ENCODE data around the gene ANO6.
"Not testable (repeated sequence)": the region's sequence is repeated elsewhere in the genome, so short reads cannot be mapped to it uniquely, and the experiment has no call there.

Gene ANO6

DNA sequence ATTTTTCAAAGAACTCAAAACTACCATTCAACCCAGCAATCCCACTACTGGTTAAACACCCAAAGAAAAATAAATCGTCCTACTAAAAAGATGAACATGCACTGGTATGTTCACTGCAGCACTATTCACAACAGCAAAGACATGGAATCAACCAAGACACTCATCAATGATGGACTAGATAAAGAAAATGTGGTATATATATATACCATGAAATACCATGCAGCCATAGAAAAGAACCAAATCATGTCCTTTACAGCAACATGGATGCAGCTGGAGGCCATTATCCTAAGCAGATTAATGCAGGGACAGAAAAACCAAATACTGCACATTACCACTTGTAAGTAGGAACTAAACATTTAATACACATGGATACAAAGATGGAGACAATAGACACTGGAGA lies 3.8 kb upstream of the ANO6 start:
- no peak for DNase-seq

- DNase-seq, result no peak
These were observed 2.8 kb upstream of the ANO6 start for GRCh38 chr12:45213107-45213506.

- DNase-seq, result no peak
These were observed 1.8 kb upstream of the ANO6 start for GRCh38 chr12:45214071-45214470.

DNA sequence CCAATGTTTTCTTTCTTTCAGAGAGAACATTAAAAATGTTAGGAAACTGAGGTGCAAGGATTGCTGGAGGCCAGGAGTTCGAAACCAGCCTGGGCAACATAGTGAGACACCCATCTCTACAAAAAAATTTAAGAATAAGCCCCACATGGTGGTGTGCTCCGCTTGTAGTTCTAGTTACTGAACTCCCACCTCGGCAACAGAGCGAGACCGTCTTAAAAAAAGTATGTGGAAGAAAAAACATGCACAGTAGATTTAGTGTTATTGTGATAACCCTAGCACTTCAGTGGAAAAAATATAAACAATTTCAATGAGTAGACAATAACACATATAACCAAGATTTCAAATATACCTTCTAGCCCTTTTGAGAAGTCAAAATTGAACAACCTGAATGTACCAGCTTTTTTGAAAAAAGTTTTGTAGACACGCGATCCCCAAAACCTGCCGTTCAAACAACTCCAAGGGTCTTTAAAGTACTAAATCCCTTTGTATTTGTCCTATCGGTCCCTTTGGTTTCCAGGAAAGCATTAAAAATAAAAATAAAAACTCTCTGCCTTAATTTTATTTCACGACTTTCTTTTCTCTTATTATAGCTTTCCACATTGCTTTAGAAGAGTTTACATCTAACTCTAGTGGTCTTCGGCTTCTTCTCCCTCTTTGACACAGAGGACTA lies 1.0 kb upstream of the ANO6 start:
- no peak for DNase-seq

DNA sequence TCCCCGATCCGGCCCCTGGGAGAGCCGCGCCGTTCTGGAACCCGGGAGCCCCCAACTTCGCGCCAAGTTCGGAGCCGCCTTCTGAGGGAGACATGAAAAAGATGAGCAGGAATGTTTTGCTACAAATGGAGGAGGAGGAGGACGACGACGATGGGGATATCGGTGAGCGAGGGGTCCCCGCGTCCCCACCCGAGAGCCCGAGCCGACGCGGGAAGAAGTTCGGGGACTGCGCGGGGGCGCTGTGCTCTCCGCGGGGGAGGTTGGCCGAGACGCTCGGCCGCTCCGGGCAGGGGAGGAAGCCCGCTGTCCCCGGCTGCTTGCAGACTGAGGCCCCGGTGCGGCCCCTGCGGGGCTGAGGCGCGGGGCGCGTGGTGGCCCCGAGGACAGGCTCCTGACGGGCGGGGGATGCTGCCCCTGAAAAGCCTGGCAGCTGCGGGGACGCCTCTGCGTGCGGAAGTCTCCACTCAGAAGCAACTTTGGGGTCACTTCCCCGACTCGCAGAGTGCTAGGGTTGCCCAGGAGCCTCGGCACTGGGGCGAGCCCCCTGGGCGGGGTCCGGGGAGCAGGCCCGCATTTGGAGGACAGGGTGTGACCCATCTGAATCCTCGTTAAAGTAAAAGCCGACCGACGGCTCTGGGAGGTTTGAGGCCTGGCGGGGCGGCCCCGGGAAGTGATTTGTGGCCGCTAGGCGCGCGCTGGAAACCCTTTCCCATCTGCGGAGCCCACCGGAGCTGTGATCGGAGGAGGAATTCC lies 511 bp downstream of the ANO6 start:
- DNase-seq, result peak; percentile 27 to 35

GRCh38 chr12:45216983-45217485 lies 1.1 kb downstream of the ANO6 start:
- DNase-seq, result no peak

DNA sequence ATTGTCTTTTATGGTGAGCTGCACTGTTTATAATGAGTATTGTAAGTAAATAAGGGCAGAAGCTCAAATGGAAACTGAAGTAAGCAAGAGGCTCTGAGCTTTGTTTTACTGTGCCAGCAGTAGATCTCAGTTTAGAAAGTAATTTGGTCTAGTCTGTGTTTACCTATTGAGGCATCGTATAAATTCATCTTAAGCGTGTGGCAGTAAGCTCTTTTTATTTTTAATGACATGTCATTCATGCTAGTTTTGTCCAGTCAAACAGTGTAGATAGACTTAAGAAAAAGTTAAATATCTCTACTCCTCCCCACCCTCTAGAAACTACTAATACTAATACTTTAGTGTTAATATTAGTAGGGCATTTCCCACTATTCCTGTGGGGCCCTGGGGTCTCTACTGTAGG lies 2.0 kb downstream of the ANO6 start:
- DNase-seq, result no peak

DNA sequence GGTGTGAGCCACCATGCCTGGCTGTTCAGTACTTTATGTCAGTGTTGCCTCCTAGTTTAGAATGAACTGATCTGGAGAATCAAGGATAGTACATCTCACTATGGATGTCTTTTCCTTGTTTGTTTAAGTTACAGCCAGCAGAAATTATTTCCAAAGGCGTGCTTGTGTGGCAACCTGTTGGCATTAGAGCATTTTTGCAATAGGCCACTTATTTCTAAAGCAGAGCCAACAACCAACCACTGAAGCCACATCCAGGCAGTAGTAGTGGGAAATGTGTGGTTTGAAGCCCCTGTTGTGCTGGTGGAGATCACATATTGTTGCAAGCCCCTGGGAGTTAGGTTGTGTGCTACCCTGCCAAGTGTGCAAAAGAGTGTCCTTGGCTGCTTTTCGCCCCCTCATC lies 3.7 kb downstream of the ANO6 start:
- no peak for DNase-seq

- no peak for DNase-seq
These were observed 4.6 kb downstream of the ANO6 start for GRCh38 chr12:45220363-45220931.

DNA sequence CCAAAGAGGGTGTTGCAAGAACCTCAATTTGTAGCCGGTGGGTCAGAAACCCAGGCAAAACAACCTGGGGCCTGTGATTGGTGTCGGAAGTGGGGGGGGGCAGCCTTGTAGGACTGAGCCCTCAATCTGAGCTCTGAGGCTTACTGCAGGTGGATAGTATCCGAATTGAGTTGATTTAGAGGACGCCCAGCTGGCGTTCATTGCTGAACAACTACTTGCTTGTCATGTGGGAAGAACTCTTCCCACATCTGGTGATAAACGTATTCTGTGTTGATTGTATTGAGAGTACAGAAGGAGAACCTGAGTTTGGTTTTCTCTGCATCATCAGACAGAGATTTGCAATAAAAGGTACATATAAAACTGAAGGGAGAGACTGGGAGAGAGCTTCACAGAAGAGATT lies 5.1 kb downstream of the ANO6 start:
- DNase-seq, result no peak

DNA sequence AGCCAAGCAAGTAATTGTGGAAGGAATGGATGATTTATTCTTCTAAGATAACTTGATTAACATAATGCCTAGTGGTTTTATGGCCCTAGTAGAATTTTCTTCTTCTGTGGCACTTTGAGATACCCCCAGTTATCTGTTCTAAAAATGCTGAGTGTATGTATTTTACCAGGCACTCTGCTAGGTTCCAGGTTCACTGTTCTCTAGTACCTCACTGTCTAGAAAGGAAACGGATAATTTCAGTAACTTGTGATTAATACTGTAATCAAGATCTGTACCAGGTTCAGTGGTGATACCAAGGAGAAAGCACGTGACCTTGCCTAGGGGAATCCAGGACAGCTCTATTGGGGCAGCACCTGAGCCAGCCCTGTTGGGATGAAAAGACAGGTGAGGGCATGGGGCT lies 8.0 kb downstream of the ANO6 start:
- no peak for DNase-seq

DNA sequence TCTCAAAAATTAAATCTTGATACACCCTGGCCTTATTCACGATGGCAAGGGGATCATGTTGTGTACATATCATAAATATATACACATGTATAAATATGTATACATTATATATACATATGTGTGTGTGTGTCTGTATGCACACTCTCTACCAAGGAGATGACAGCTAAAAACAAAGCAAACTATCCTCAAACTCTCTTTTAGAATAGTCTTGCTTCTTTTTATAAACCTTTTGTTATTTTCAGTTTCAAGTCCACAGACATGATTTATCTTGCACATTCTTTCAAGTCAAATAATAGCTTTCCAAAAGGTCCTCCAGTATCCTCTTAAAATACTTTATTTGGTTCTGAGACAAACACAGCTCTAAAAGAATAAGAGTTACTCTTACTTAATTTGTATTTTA lies 8.4 kb downstream of the ANO6 start:
- no peak for DNase-seq

DNA sequence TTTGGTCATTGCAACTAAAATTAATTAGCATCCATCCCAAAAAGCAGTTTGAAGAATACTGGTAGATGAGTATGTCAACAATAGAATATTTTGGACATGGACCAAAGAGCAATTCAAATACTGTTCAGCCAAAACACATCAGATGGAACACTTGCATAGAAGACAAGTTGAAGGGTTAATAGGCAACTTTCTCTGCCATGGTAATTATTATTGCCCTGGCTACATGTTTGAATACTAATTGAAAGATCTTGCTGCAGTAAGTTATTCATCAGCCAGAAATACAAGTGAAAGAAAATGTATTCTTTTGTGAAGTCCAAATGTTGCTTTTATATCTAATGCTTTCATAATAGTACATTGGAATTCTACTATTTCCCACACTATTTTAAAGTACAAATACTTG lies 10.1 kb downstream of the ANO6 start:
- no peak for DNase-seq

GRCh38 chr12:45227316-45228067 lies 11.6 kb downstream of the ANO6 start:
- no peak for DNase-seq

- no peak for DNase-seq
These were observed 15.7 kb downstream of the ANO6 start for GRCh38 chr12:45231515-45232145.

- no peak for DNase-seq
These were observed 16.4 kb downstream of the ANO6 start for GRCh38 chr12:45232146-45232755.

DNA sequence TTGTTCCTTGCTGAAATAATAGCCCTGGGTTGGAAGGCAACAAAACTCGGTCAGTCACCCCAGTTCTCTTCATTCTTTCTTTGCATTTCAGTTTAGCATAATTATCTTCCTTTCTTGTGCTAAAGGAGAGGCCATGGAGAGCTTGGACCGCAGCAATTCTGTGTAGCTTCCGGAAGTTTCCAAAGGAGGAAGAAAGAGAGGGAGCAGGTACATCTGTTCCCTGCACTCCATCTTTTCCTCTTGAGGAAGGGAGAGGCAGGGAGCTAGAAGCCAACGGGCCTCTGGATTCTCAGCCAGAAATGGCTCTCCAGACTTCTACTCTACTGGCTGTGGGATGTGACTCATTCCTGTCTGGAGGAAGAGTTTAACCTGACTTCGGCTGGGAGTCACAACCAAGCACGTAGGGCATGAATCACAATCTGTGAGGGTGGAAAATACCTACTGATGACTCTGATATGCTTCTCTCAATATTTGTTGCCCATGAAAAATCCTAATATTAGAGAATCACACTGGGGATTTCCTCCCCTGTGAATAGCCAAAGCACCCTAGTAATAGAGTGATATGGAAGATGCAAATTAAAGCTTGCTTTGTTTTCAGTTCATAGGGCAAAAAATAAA lies 17.0 kb downstream of the ANO6 start:
- DNase-seq, result peak; percentile 21 to 33

- DNase-seq, result no peak
These were observed 18.4 kb downstream of the ANO6 start for GRCh38 chr12:45234139-45234865.

DNA sequence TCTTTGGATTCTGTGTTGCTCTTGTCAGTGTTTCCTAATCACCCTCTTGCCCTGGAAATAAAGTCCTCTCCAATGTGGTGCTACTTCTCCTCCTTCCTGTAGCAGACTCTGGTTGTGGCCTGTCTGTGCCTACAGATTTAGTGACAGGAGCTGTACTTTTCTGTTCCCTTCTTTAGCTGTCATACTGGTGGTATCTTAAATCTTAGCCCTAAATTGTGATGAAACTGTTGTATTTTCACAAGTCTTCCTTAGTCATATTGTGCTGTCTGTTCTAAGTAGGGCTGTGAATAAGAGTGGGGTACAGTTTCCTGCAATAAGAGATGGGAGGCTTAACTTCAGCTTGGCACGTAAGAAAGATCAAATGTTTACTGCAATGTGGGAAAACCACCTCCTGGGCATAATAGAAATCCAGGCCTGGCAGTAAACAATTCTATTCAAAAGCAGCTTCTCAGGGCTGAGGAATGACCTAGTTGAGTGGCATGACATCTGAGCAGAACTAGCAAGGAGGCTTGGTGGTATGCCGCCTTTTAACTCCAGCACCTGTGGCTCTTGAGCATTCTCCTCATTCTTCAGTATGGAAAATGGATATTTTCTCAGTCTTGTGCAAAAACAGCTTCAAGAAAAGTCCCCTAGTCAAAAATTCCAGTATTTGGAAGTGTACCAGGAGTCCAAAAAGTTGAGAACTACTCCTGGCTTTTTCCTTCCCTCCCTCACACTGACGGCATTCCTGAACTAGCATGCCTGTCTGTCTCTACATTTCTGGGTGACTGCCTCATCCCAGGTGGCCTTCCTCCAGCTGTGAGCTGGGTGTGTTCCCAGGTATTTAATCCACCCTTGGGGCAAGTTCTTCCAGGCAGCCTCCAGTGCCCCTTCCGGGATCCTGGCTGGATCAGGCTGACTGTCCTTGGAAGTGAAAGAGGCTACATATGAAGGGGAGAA lies 19.5 kb downstream of the ANO6 start:
- no peak for DNase-seq

GRCh38 chr12:45236383-45236782 lies 20.5 kb downstream of the ANO6 start:
- DNase-seq, result not testable (repeated sequence)
